Measurements from ENCODE around the gene ZNF28. TPM values are rescaled to one million over a fixed set of nuclear protein-coding genes. Genes with fewer than 3 reads are reported as not detected.
"Not testable (repeated sequence)": the region's sequence is repeated elsewhere in the genome, so short reads cannot be mapped to it uniquely, and the experiment has no call there.

Gene ZNF28
- total RNA-seq (1 to 10 TPM; 6.4 to 9.1 (median 7.5) TPM), polyA plus RNA-seq (1 to 10 TPM; 4.8 to 6.7 (median 6.4) TPM)

DNA sequence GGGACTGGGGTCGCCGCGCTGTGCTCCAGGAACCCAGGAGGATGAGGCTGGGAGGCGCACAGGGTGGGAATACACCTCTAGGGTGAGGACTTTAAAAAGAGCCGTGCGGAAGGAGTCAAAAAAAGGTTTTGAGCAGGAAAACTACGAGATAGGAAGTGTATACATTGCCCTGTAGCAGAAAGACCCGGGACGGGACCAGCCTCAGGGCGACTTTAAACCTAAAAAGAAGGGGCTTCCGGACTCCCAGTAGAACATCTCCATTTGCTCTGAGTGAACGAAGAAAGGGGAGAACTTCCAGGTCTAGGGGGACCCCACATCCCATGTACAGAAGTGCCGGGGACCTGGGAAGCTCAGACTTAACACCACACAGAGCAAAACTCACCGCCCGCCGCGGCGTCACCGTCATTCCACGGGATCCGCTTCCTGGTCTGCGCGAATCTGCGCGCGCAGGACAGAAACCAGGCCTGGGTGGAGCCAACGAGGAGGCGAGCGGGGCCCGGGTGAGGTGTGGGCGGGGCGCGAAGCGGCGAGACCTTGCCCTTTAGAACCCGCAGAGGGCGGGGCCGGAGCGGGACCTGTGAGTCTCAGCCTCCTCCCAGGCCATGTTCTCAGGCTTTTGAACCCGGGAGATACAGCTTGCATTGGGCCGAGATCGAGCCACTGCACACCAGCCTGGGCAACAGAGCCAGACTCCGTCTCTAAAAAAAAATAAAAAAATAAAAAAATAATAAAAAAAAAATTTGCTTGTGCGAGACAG lies at the start of gene ZNF28:
Gene ZNF28, minus strand, starts transcription at position 430 of the 757 bp plus-strand sequence. CDS start 3,675 bp downstream, outside the sequence.
- H3K4me1 ChIP-seq, H3K9me3 ChIP-seq, H3K27me3 ChIP-seq: not testable (repeated sequence)
- TF ChIP-seq POLR2AphosphoS5 (IDR thresholded peaks at IDR 0.05), result peak in 1 of 4 donors; percentile 24
- TF ChIP-seq POLR2A (IDR thresholded peaks at IDR 0.05), result peak in 1 of 2 donors; percentile 11
- peak within 1 kb of the TSS; percentile 64 to 80 (median 70) for H3K27ac ChIP-seq
- WGBS, 2 donors, result 3% methylated on average over 30 to 37 of the region's 44 CpGs
- peak; percentile 87 for DNase-seq
- H3K4me3 ChIP-seq, result peak within 1 kb of the TSS; percentile 49 to 59 (median 57)
- intact Hi-C loops (cut with DNase I), result loop anchor here (2.0 kb wide), 1 partner anchor 35 kb away; the partner anchor contains the start of gene ZNF468
- H3K36me3 ChIP-seq, result peaks cover 0 to 13% (median 3%) of the 10 kb centered on the region in 4 donors

DNA sequence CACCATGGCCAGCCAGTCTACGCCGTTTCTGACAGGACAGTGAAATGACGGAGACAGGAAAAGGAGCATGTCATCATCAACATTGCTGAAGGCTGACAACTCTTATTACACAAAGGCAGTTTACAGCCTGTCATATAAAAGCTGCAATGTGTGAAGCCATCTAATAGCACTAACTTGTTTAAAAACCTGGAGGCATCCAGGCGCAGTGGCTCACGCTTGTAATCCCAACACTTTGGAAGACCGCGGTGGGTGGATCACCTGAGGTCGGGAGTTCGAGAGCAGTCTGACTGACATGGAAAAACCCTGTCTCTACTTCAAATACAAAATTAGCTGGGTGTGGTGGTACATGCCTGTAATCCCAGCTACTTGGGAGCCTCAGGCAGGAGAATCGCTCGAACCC lies 46.6 kb upstream of the ZNF28 start:
- 89 to 97% methylated on average over 11 of the region's 11 CpGs for WGBS, 2 donors
- intact Hi-C loops (cut with DNase I); H3K36me3 ChIP-seq; H3K27me3 ChIP-seq; H3K4me3 ChIP-seq; H3K4me1 ChIP-seq; H3K9me3 ChIP-seq; DNase-seq; H3K27ac ChIP-seq: not testable (repeated sequence)

DNA sequence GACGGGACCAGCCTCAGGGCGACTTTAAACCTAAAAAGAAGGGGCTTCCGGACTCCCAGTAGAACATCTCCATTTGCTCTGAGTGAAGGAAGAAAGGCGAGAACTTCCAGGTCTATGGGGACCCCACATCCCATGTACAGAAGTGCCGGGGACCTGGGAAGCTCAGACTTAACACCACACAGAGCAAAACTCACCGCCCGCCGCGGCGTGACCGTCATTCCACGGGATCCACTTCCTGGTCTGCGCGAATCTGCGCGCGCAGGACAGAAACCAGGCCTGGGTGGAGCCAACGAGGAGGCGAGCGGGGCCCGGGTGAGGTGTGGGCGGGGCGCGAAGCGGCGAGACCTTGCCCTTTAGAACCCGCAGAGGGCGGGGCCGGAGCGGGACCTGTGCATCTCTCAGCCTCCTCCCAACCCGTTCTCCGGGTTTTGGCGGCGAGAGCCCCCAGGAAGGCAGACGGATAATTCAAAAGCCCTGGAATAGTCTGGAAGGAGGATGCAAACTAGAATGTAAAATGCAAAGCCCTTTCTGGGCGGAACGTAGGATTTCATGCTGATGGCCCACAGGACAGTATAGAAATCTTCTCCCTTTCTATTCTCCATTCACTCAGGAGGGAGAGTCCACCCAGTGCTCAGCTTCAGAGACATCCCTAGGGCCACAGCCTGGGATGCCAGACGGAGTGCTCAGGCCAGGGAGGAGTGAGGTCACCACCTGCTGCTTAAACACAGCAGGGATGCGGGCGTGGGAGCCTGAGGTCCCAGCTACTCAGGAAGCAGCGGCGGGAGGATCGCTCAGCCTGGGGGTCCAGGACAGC lies 36.2 kb upstream of the ZNF28 start, which contains the start of gene ZNF468:
Gene ZNF468, minus strand, starts transcription at position 242 of the 814 bp plus-strand sequence. CDS start 3,347 bp downstream, outside the sequence.
- H3K4me3 ChIP-seq, result peak within 1 kb of the TSS; percentile 51 to 70 (median 64)
- peak in 1 of 2 donors; percentile 68 for TF ChIP-seq POLR2A (IDR thresholded peaks at IDR 0.05)
- TF ChIP-seq POLR2AphosphoS5 (IDR thresholded peaks at IDR 0.05), result peak; percentile 57 to 92 (median 80)
- H3K9me3 ChIP-seq, H3K27me3 ChIP-seq: not testable (repeated sequence)
- peak within 1 kb of the TSS; percentile 69 to 80 (median 73) for H3K27ac ChIP-seq
- peaks cover 0 to 14% (median 3%) of the 10 kb centered on the region in 4 donors for H3K4me1 ChIP-seq
- H3K36me3 ChIP-seq, result peaks cover 0 to 14% (median 9%) of the 10 kb centered on the region in 4 donors
- DNase-seq, result peak; percentile 83
- WGBS, 2 donors, result 5 to 7% methylated on average over 43 of the region's 43 CpGs
- intact Hi-C loops (cut with DNase I), result loop anchor here (2.0 to 5.0 kb wide), 3 partner anchors 37 to 135 kb away; partner anchors contain the start of genes ZNF28 and ZNF600

DNA sequence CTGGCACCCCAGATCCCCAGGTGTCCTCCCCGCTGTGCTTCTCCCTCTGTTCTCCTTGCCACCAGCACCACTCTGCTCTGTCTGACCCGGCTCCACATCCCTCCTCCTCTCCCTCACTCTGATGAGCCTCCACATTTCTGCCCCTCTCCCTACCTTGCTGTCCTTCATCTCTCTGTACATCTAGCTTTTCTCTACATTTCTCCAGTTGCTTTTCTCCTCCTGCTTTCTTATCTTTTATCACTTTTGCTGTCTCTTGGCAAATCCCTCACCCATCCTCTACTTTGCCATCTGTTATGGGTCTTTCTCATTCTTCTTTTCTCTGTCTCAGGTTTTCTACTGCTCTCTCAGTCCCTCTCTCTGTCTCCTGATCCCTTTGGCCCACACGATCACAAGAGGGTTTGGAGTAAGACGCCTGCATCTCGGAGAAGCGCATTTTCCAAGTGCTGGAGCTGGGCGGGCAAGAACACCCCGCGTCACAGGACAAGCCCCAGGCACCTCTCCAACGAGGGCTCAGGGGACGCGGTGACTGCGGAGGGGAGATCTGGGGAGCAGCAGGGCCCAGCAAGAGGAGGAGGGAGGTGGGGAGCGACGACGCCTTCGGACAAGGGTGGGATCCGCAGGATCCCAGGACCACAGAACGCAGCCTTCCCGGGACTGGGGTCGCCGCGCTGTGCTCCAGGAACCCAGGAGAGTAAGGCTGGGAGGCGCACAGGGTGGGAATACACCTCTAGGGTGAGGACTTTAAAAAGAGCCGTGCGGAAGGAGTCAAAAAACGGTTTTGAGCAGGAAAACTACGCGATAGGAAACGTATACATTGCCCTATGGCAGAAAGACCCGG lies 35.3 kb upstream of the ZNF28 start:
- H3K27ac ChIP-seq, result peak overlapping the region; percentile 69 to 80 (median 73)
- intact Hi-C loops (cut with DNase I), result loop anchor here (2.0 to 5.0 kb wide), 3 partner anchors 36 to 136 kb away; partner anchors contain the start of genes ZNF28 and ZNF600
- H3K27me3 ChIP-seq, DNase-seq, H3K9me3 ChIP-seq: not testable (repeated sequence)
- H3K36me3 ChIP-seq, result peaks cover 0 to 21% (median 9%) of the 10 kb centered on the region in 4 donors
- H3K4me1 ChIP-seq, result peaks cover 0 to 14% (median 3%) of the 10 kb centered on the region in 4 donors
- 5 to 7% methylated on average over 24 of the region's 31 CpGs for WGBS, 2 donors
- H3K4me3 ChIP-seq, result peak overlapping the region; percentile 51 to 70 (median 64)

GRCh38 chr19:52847352-52847751 lies 25.9 kb upstream of the ZNF28 start:
- H3K27ac ChIP-seq; DNase-seq; H3K27me3 ChIP-seq; intact Hi-C loops (cut with DNase I); H3K4me3 ChIP-seq; H3K4me1 ChIP-seq: not testable (repeated sequence)
- H3K9me3 ChIP-seq, result peaks cover 0 to 26% (median 1%) of the 10 kb centered on the region in 4 donors
- peaks cover 17 to 80% (median 66%) of the 10 kb centered on the region in 4 donors for H3K36me3 ChIP-seq
- 84 to 91% methylated on average over 5 of the region's 5 CpGs for WGBS, 2 donors

GRCh38 chr19:52840825-52841465 lies 19.5 kb upstream of the ZNF28 start:
- DNase-seq; intact Hi-C loops (cut with DNase I); H3K27me3 ChIP-seq; H3K27ac ChIP-seq; H3K4me3 ChIP-seq; H3K4me1 ChIP-seq: not testable (repeated sequence)
- Histone ChIP-seq H3K9me3 (peaks cover 6 to 56% (median 21%) of the 10 kb centered on the region in 4 donors), H3K36me3 (peaks cover 25 to 69% (median 64%) of the 10 kb centered on the region in 4 donors)
- 97 to 98% methylated on average over 10 of the region's 10 CpGs for WGBS, 2 donors

GRCh38 chr19:52834289-52834688 lies 12.9 kb upstream of the ZNF28 start:
- H3K4me1 ChIP-seq; H3K27me3 ChIP-seq; H3K4me3 ChIP-seq; DNase-seq; H3K27ac ChIP-seq; H3K36me3 ChIP-seq; intact Hi-C loops (cut with DNase I): not testable (repeated sequence)
- WGBS, 2 donors, result 86 to 87% methylated on average over 1 of the region's 1 CpG
- H3K9me3 ChIP-seq, result peaks cover 0 to 30% (median under 1%) of the 10 kb centered on the region in 4 donors

GRCh38 chr19:52833541-52833940 lies 12.1 kb upstream of the ZNF28 start:
- peaks cover 0 to 25% (median 0%) of the 10 kb centered on the region in 4 donors for H3K9me3 ChIP-seq
- H3K4me1 ChIP-seq; H3K4me3 ChIP-seq; H3K27me3 ChIP-seq; H3K27ac ChIP-seq; intact Hi-C loops (cut with DNase I); H3K36me3 ChIP-seq; DNase-seq: not testable (repeated sequence)
- WGBS, 2 donors, result 78 to 89% methylated on average over 5 of the region's 5 CpGs

- H3K4me3 ChIP-seq; H3K27me3 ChIP-seq; H3K36me3 ChIP-seq; H3K27ac ChIP-seq; intact Hi-C loops (cut with DNase I); H3K4me1 ChIP-seq; DNase-seq: not testable (repeated sequence)
- WGBS, 2 donors, result 78 to 83% methylated on average over 7 of the region's 7 CpGs
- peaks cover 0 to 11% (median 0%) of the 10 kb centered on the region in 4 donors for H3K9me3 ChIP-seq
Observed at GRCh38 chr19:52829866-52830265, 8.4 kb upstream of the ZNF28 start.

Data from sigmoid colon (tissue), 7 donors.